GM21360 (cell line): Measurements from ENCODE around the gene CHAF1B.
"Not testable (repeated sequence)": the region's sequence is repeated elsewhere in the genome, so short reads cannot be mapped to it uniquely, and the experiment has no call there.

Experiments
- ATAC-seq: cut with Tn5 transposase; IDR thresholded peaks from one replicate; pipeline ENCODE4 v1.9.1; 2021; ENCODE audit warnings: mild to moderate bottlenecking, moderate library complexity; ENCODE audit not compliant: unreplicated experiment

The CHAF1B gene

GRCh38 chr21:36386031-36386642 lies 945 bp downstream of the CHAF1B start:
- no peak for ATAC-seq

DNA sequence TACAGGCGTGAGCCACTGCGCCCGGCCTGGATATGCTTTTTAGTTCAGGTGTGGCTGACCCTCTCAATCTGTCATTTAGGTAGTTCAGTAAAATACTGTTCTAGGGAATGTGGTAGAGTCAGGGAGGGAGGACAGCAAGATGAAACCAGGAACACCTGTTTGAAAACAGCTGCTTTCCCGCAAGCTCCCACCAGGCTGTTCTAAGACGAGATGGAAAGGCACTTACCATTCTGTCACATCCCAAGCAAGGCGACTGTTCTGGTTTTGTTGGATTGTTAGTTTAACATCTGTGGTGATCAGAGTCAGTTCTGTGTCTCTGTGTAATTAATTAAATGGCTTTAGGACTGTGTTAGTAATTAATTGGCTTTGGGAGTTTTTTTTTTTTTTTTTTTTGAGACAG lies 2.9 kb downstream of the CHAF1B start:
- no peak for ATAC-seq

DNA sequence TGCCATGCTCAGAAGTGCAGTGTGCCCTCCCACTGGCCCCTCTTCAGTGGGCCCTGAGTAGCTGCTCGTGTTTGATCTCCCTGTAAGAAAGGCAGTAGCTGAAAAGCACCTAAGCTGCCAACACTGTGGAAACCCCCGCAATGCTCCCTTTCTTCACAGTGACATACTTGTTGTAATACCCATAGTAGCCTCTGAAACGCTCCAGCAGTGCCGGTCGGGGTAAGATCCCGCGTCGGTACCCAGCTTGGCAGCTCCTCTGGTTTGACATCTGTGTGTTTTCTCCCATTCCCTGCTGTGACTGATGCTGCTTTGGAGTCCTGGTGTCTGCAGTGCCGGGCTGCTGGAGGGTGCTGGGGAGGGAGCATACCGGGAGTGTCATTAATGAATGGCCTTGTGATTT lies 3.6 kb downstream of the CHAF1B start:
- no peak for ATAC-seq

- not testable (repeated sequence) for ATAC-seq
Measured at GRCh38 chr21:36391649-36392048, 6.5 kb downstream of the CHAF1B start.

DNA sequence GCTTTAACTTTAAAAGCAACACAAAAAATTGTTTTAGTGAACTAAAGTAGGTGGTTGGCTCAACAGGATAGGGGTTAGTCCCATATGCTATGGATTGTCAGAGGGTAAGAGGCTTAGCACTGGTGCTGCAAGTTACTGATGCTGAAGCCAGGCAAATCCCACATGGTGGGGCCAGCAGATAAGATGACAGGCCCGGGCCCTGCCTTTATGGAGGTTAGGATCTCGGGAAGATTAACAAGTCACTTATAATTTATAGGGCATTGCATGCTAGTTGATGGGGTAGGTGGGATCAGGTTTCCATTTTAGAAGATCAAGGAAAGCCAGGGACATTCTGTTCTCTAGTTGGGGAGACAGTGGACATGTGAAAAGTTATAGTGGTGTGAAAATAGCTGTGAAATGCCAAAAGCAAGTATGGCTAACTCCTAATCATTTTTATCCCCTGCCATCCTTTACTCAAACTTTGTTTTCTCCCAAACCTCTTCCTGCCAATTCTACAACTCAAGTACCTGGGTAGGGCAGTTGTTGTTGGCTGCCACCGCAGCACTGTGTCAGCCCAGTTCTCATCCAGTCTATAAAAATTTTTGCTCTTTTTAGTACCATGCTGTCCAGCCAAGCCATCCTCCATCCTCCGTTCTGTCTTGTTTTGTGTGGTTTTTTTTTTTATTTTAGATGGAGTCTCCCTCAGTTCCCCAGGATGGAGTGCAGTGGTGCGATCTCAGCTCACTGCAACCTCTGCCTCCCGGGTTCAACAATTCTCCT lies 10.3 kb downstream of the CHAF1B start:
- ATAC-seq: no peak

DNA sequence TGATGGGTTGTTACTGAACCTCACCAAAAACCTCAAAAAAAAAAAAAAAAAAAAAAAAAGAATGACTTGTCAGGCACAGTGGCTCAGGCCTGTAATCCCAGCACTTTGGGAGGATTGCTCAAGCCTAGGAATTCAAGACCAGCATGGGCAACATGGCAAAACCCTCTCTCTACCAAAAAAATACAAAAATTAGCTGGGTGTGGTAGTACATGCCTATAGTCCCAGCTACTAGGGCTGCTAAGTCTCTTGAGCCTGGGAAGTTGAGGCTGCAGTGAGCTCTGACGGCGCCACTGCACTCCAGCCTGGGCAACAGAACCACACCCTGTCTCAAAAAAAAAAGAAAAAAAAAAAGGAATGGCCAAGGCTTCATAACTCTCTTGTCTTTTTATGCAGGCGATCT lies 11.1 kb downstream of the CHAF1B start:
- no peak for ATAC-seq

DNA sequence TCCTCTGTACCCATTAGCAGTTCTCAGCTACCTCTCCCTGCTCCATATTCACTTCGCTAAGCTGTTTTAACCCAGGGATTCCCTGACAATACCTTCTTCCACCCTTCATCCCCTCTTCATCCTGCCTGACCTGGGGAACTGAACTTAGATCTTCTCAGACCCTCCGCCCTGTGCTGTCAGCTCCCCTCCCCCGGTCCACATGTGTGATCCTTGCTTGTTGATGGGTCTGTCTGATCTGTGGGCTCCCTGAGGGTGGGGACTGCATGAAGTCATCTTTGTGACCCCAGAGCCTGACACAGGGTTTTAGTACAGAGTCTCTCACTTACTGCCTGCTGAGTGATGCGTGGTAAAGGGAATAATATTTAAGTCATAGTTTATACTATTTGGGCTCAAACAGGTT lies 11.8 kb downstream of the CHAF1B start:
- no peak for ATAC-seq

DNA sequence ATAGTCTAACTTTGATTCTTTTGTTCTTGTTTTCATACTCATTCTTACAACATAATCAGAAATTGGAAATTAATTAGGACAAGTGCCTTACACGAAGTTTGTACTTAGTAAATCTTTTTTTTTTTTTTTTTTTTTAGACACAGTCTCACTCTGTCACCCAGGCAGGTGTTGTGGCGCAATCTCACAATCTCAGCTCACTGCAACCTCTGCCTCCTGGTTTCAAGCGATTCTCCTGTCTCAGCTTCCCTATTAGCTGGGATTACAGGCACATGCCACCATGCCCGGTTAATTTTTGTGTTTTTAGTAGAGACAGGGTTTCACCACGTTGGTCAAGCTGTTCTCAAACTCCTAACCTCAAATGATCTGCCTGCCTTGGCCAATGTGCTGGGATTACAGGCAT lies 12.4 kb downstream of the CHAF1B start:
- no peak for ATAC-seq

DNA sequence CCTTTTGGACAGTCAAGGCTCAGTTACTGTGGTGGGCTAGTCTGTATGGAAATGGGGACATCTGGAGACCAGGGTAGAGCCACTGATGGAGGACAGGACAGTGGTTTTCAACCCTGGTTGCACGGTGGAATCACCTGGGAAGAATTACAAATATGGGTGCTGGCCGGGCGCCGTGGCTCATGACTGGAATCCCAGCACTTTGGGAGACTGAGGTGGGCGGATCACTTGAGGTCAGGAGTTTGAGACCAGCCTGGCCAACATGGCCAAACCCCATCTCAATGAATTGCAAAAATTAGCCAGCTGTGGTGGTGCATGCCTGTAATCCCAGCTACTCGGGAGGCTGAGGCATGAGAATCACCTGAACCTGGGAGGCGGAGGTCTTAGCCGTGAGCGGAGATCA lies 14.5 kb downstream of the CHAF1B start:
- not testable (repeated sequence) for ATAC-seq

DNA sequence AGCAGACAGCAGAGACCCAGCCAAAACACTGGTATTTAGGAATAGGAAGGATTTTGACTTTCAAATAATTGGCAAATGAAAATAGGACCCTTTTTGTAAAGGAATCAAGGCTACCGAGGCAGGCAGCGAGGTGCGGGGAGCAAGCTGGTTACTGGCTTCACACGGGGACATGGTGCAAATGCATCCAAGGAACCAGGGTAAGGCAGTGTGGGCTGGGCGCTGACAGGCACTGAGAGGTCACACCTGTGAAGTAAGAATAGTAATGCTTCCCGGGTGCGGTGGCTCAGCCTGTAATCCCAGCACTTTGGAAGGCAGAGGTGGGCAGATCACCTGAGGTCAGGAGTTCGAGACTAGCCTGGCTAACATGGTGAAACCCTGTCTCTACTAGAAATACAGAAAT lies 15.5 kb downstream of the CHAF1B start:
- ATAC-seq: no peak

GRCh38 chr21:36402339-36402738 lies 17.1 kb downstream of the CHAF1B start:
- no peak for ATAC-seq

DNA sequence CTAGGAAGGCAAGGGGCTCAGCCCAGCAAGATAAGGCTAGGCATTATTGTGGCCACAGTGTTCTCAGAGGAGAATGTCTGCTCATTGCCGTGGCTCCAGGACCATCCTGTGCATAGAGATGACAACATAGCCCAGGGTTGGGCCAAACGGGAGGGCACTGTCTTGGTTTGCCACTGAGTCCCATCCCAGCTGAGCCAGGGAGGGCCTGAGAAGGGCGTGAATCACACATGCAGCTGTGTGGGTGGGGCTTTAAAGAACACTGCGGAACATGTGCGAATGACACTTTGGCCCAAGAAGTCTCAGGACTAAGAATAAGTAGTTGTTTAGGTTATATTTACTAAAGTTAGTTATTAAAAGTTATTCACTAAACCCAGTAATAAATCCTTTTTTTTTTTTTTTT lies 18.5 kb downstream of the CHAF1B start:
- no peak for ATAC-seq

GRCh38 chr21:36408568-36408967 lies 23.4 kb downstream of the CHAF1B start:
- no peak for ATAC-seq

DNA sequence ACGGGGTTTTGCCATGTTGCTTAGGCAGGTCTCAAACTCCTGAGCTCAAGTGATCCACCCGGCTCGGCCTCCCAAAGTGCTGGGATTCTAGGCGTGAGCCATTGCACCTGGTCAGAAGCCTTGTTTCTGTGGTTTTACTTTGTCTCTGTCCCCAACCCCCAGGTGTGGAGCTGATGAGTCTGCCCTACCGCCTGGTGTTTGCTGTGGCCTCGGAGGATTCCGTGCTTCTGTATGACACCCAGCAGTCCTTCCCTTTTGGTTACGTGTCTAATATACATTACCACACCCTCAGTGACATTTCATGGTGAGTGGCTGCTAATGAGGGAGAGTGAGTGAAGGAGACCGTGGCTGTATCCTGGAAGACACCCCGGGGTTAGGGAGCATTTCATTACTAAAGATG lies 26.1 kb downstream of the CHAF1B start:
- no peak for ATAC-seq

DNA sequence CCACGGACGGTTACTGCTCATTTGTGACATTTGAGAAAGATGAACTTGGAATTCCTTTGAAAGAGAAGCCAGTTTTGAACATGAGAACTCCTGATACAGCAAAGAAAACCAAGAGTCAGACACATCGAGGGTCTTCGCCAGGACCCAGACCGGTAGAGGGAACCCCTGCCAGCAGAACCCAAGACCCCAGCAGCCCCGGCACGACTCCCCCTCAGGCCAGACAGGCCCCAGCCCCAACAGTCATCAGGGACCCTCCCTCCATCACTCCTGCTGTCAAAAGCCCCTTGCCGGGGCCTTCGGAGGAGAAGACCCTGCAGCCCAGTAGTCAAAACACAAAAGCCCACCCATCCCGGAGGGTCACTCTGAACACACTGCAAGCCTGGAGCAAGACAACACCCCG lies 27.7 kb downstream of the CHAF1B start:
- ATAC-seq: no peak

GRCh38 chr21:36415375-36415774 lies 30.2 kb downstream of the CHAF1B start:
- ATAC-seq: no peak

GRCh38 chr21:36419241-36419640 lies 34.0 kb downstream of the CHAF1B start:
- no peak for ATAC-seq

DNA sequence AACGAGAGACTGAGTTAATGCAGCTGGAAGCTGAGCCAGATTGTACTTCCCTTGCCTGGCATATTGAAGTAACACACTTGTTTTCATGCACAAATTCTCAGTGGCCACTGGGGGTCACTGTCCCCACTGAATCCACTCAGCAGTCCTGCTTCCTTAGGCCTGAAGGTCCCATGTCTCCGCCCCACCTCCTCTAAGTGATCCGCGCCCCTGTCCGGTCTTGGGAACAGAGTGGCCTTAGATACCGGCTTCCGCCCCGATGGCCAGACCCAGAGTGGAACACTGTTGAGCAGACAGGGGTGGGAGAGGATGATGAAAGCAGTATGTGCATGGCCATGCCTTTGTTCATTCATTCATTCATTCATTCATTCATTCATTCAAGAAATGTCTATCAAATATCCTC lies 34.8 kb downstream of the CHAF1B start:
- ATAC-seq: no peak

DNA sequence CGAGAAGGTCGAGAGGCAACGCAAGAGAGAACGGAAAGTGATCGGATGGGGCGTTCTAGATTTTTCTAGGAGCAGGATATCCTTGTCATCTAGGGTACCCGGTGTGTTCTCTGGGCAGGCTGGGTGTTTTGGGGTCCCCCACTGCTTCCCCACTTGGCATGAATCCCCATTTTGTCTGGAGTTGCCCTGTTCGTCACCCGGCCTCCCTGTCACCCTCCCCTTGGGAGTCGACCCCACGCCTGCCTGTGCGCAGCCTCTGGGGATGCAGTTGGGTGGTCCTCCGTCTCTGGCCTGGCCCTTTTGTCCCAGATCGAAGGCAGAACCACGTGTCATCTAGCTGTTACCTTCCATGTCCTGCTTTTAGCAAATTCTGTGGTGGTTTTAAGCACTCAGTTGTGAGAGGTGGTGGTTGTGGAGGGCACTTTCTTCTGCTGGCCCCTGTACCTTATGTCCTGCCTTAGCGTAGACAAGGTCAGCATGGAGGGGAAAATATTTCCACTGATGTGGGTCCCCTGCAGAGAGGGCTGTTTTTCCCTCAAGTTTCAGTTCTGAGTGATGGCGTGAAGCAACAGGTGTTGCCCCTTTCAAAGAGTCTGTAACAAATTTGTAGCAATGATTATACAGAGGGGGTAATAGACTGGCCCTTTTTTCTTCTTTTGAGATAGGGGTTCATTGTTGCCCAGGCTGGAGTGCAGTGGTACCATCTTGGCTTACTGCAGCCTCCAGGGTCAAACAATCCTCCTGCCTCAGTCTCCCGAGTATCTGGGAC lies 35.6 kb downstream of the CHAF1B start:
- no peak for ATAC-seq

GRCh38 chr21:36422279-36423098 lies 37.3 kb downstream of the CHAF1B start:
- no peak for ATAC-seq

DNA sequence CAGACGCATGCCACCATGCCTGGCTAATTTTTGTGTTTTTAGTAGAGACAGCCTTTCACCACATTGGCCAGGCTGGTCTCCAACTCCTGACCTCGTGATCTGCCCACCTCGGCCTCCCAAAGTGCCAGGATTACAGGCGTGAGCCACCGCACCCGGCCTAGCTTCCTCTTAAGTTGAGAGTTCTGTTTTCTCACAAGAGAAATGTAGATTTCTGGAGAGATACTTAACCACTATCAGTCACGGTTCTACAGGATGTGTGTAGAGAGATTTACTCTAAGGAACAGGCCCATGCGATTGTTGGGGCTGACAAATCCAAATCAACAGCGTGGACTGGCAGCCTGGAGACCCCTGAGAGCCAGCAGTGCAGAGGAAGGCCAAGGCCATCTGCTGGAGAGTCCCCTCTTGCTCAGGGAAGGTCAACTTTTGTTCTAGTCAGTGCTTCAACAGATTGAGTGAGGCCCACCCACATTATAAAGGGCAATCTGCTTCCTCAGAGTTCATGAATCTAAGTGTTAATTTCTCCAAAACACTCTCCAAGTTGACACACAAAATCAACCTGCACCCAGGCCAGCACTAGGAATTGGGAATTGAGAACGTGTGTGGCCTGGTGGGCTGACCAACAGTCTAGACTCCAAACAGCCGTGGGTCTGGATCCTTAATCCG lies 38.7 kb downstream of the CHAF1B start:
- ATAC-seq: no peak
